Measurements from ENCODE around the gene LMTK2.

Gene LMTK2

GRCh38 chr7:98186452-98187137 is 79.9 kb downstream of the LMTK2 start:
- Histone ChIP-seq H3K36me3 (ENCODE audit: insufficient read depth, low read length) (no peaks in the 10 kb centered on the region), H3K9ac (ENCODE audit: low read depth, low read length) (no peak overlapping the region), H3K4me1 (ENCODE audit: insufficient read depth, low read length) (peaks cover 9% of the 10 kb centered on the region; the same call in 1 of the 2 replicates), H3K9me3 (ENCODE audit: control insufficient read depth, insufficient read depth, low read length) (no peaks in the 10 kb centered on the region)

GRCh38 chr7:98187138-98187502 is 80.5 kb downstream of the LMTK2 start:
- H3K4me1 ChIP-seq (ENCODE audit: insufficient read depth, low read length) = peaks cover 9% of the 10 kb centered on the region; the same call in 1 of the 2 replicates
- no peaks in the 10 kb centered on the region for H3K36me3 ChIP-seq (ENCODE audit: insufficient read depth, low read length)
- no peak overlapping the region for H3K9ac ChIP-seq (ENCODE audit: low read depth, low read length)
- H3K9me3 ChIP-seq (ENCODE audit: control insufficient read depth, insufficient read depth, low read length) = no peaks in the 10 kb centered on the region

- Histone ChIP-seq H3K4me1 (ENCODE audit: insufficient read depth, low read length) (no peaks in the 10 kb centered on the region), H3K36me3 (ENCODE audit: insufficient read depth, low read length) (0 out of 2 replicates have a peak, but pooled peaks cover 6% of the 10 kb centered on the region), H3K9me3 (ENCODE audit: control insufficient read depth, insufficient read depth, low read length) (no peaks in the 10 kb centered on the region), H3K9ac (ENCODE audit: low read depth, low read length) (no peak overlapping the region)
These were observed 82.9 kb downstream of the LMTK2 start for GRCh38 chr7:98189559-98189958.

- Histone ChIP-seq H3K9ac (ENCODE audit: low read depth, low read length) (no peak overlapping the region), H3K36me3 (ENCODE audit: insufficient read depth, low read length) (0 out of 2 replicates have a peak, but pooled peaks cover 9% of the 10 kb centered on the region), H3K4me1 (ENCODE audit: insufficient read depth, low read length) (no peaks in the 10 kb centered on the region), H3K9me3 (ENCODE audit: control insufficient read depth, insufficient read depth, low read length) (no peaks in the 10 kb centered on the region)
These were observed 85.2 kb downstream of the LMTK2 start for GRCh38 chr7:98191668-98192431.

- Histone ChIP-seq H3K9me3 (ENCODE audit: control insufficient read depth, insufficient read depth, low read length) (no peaks in the 10 kb centered on the region), H3K4me1 (ENCODE audit: insufficient read depth, low read length) (no peaks in the 10 kb centered on the region), H3K36me3 (ENCODE audit: insufficient read depth, low read length) (0 out of 2 replicates have a peak, but pooled peaks cover 9% of the 10 kb centered on the region), H3K9ac (ENCODE audit: low read depth, low read length) (no peak overlapping the region)
These were observed 86.3 kb downstream of the LMTK2 start for GRCh38 chr7:98192781-98193457.

- H3K9ac ChIP-seq (ENCODE audit: low read depth, low read length) = no peak overlapping the region
- no peaks in the 10 kb centered on the region for H3K4me1 ChIP-seq (ENCODE audit: insufficient read depth, low read length)
- H3K36me3 ChIP-seq (ENCODE audit: insufficient read depth, low read length) = 0 out of 2 replicates have a peak, but pooled peaks cover 9% of the 10 kb centered on the region
- H3K9me3 ChIP-seq (ENCODE audit: control insufficient read depth, insufficient read depth, low read length) = no peaks in the 10 kb centered on the region
These were observed 87.0 kb downstream of the LMTK2 start for GRCh38 chr7:98193474-98194180.

GRCh38 chr7:98194186-98194585 is 87.5 kb downstream of the LMTK2 start:
- Histone ChIP-seq H3K4me1 (ENCODE audit: insufficient read depth, low read length) (no peaks in the 10 kb centered on the region), H3K9ac (ENCODE audit: low read depth, low read length) (no peak overlapping the region), H3K9me3 (ENCODE audit: control insufficient read depth, insufficient read depth, low read length) (no peaks in the 10 kb centered on the region), H3K36me3 (ENCODE audit: insufficient read depth, low read length) (0 out of 2 replicates have a peak, but pooled peaks cover 9% of the 10 kb centered on the region)

- Histone ChIP-seq H3K9ac (ENCODE audit: low read depth, low read length) (no peak overlapping the region), H3K36me3 (ENCODE audit: insufficient read depth, low read length) (0 out of 2 replicates have a peak, but pooled peaks cover 9% of the 10 kb centered on the region)
These were observed 88.2 kb downstream of the LMTK2 start for GRCh38 chr7:98194672-98195457.

GRCh38 chr7:98196706-98197605 is 90.3 kb downstream of the LMTK2 start:
- H3K9ac ChIP-seq (ENCODE audit: low read depth, low read length) = no peak overlapping the region
- H3K36me3 ChIP-seq (ENCODE audit: insufficient read depth, low read length) = 0 out of 2 replicates have a peak, but pooled peaks cover 9% of the 10 kb centered on the region
- no peaks in the 10 kb centered on the region for H3K4me1 ChIP-seq (ENCODE audit: insufficient read depth, low read length)
- H3K9me3 ChIP-seq (ENCODE audit: control insufficient read depth, insufficient read depth, low read length) = no peaks in the 10 kb centered on the region

More at GRCh38 chr7:98194672-98195457, 88.2 kb downstream of the LMTK2 start:
- Histone ChIP-seq H3K4me1 (ENCODE audit: insufficient read depth, low read length) (no peaks in the 10 kb centered on the region), H3K9me3 (ENCODE audit: control insufficient read depth, insufficient read depth, low read length) (no peaks in the 10 kb centered on the region)

GRCh38 chr7:98199131-98199530 is 92.5 kb downstream of the LMTK2 start:
- Histone ChIP-seq H3K9me3 (ENCODE audit: control insufficient read depth, insufficient read depth, low read length) (no peaks in the 10 kb centered on the region), H3K36me3 (ENCODE audit: insufficient read depth, low read length) (0 out of 2 replicates have a peak, but pooled peaks cover 6% of the 10 kb centered on the region), H3K9ac (ENCODE audit: low read depth, low read length) (no peak overlapping the region), H3K4me1 (ENCODE audit: insufficient read depth, low read length) (no peaks in the 10 kb centered on the region)

GRCh38 chr7:98200364-98200763 is 93.7 kb downstream of the LMTK2 start:
- H3K9ac ChIP-seq (ENCODE audit: low read depth, low read length) = no peak overlapping the region
- no peaks in the 10 kb centered on the region for H3K9me3 ChIP-seq (ENCODE audit: control insufficient read depth, insufficient read depth, low read length)
- H3K36me3 ChIP-seq (ENCODE audit: insufficient read depth, low read length) = no peaks in the 10 kb centered on the region
- H3K4me1 ChIP-seq (ENCODE audit: insufficient read depth, low read length) = no peaks in the 10 kb centered on the region

GRCh38 chr7:98202367-98203195 is 95.9 kb downstream of the LMTK2 start:
- H3K9ac ChIP-seq (ENCODE audit: low read depth, low read length) = no peak overlapping the region
- no peaks in the 10 kb centered on the region for H3K4me1 ChIP-seq (ENCODE audit: insufficient read depth, low read length)
- H3K9me3 ChIP-seq (ENCODE audit: control insufficient read depth, insufficient read depth, low read length) = no peaks in the 10 kb centered on the region
- H3K36me3 ChIP-seq (ENCODE audit: insufficient read depth, low read length) = no peaks in the 10 kb centered on the region
